Trophoblast cell (in vitro differentiated cells and primary cell): ENCODE measurements around the gene TRIM22. TPM values are rescaled to one million over a fixed set of nuclear protein-coding genes. Genes with fewer than 3 reads are reported as not detected.

Experiments
- DNase-seq, 2 donors: peaks; one replicate each; pipeline ENCODE4 v3.0.0-alpha.2; 2016
- H2AFZ ChIP-seq: 2 replicates; pipeline ENCODE4 v1.6.1; 2013; ENCODE audit warnings: low read length, moderate library complexity, mild to moderate bottlenecking; ENCODE audit not compliant: insufficient read depth, poor library complexity
- H2AK5ac ChIP-seq: 2 replicates; pipeline ENCODE4 v1.6.1; 2013; ENCODE audit warnings: mild to moderate bottlenecking, low read length
- H2BK120ac ChIP-seq: 2 replicates; pipeline ENCODE4 v1.6.1; 2013; ENCODE audit warnings: low read length, mild to moderate bottlenecking, moderate library complexity; ENCODE audit not compliant: insufficient read depth, poor library complexity
- H2BK12ac ChIP-seq: 2 replicates; pipeline ENCODE4 v1.6.1; 2013; ENCODE audit warnings: mild to moderate bottlenecking, low read length, moderate library complexity
- H2BK5ac ChIP-seq: 2 replicates; pipeline ENCODE4 v1.6.1; 2013; ENCODE audit warnings: low read length, low read depth, moderate library complexity, mild to moderate bottlenecking; ENCODE audit not compliant: poor library complexity
- H3K14ac ChIP-seq: 2 replicates; pipeline ENCODE4 v1.6.1; 2013; ENCODE audit warnings: mild to moderate bottlenecking, low read length
- H3K18ac ChIP-seq: 2 replicates; pipeline ENCODE4 v1.6.1; 2013; ENCODE audit warnings: mild to moderate bottlenecking, low read length
- H3K23ac ChIP-seq: 2 replicates; pipeline ENCODE4 v1.6.1; 2013; ENCODE audit warnings: low read length
- H3K27ac ChIP-seq: 2 replicates; pipeline ENCODE4 v1.5.1; 2013; ENCODE audit warnings: low read depth, mild to moderate bottlenecking, inconsistent platforms, low read length, moderate library complexity
- H3K27me3 ChIP-seq: 2 replicates; pipeline ENCODE4 v1.6.1; 2013; ENCODE audit warnings: inconsistent platforms, mild to moderate bottlenecking, low read length, moderate library complexity; ENCODE audit not compliant: insufficient read depth
- H3K36me3 ChIP-seq, 2 experiments: 1 replicate in 1 of 2; 2 replicates in 1 of 2; pipeline ENCODE4 v1.6.1; 2013; ENCODE audit warnings: low read length in 2 of 2, mild to moderate bottlenecking in 2 of 2, moderate library complexity in 1 of 2; ENCODE audit not compliant: insufficient read depth in 2 of 2, control insufficient read depth in 1 of 2
- H3K4ac ChIP-seq: 2 replicates; pipeline ENCODE4 v1.6.1; 2013; ENCODE audit warnings: low read depth, mild to moderate bottlenecking, low read length, moderate library complexity
- H3K4me1 ChIP-seq, 2 experiments: 1 replicate in 1 of 2; 2 replicates in 1 of 2; pipeline ENCODE4 v1.6.1; 2013; ENCODE audit warnings: low read length in 2 of 2, mild to moderate bottlenecking in 2 of 2, moderate library complexity in 1 of 2; ENCODE audit not compliant: insufficient read depth in 2 of 2, control insufficient read depth in 1 of 2
- H3K4me2 ChIP-seq: 2 replicates; pipeline ENCODE4 v1.6.1; 2013; ENCODE audit warnings: inconsistent platforms, mild to moderate bottlenecking, low read length, moderate library complexity
- H3K4me3 ChIP-seq: 2 replicates; pipeline ENCODE4 v1.5.1; 2013; ENCODE audit warnings: mild to moderate bottlenecking, low read depth, low read length, inconsistent platforms
- H3K79me1 ChIP-seq: one replicate; pipeline ENCODE4 v1.6.1; 2013; ENCODE audit warnings: low read length
- H3K79me2 ChIP-seq: 2 replicates; pipeline ENCODE4 v1.6.1; 2013; ENCODE audit warnings: low read length, mild to moderate bottlenecking; ENCODE audit not compliant: control insufficient read depth, insufficient read depth, poor library complexity
- H3K9ac ChIP-seq: 2 replicates; pipeline ENCODE4 v1.6.1; 2013; ENCODE audit warnings: mild to moderate bottlenecking, low read length
- H3K9me3 ChIP-seq: 2 replicates; pipeline ENCODE4 v1.6.1; 2013; ENCODE audit warnings: low read depth, mild to moderate bottlenecking, control low read depth, inconsistent platforms, low read length; ENCODE audit not compliant: insufficient read depth
- H4K12ac ChIP-seq: 2 replicates; pipeline ENCODE4 v1.6.1; 2013; ENCODE audit warnings: low read depth, mild to moderate bottlenecking, low read length, moderate library complexity
- H4K8ac ChIP-seq: 2 replicates; pipeline ENCODE4 v1.6.1; 2013; ENCODE audit warnings: low read depth, mild to moderate bottlenecking, low read length, moderate library complexity
- H4K91ac ChIP-seq: one replicate; pipeline ENCODE4 v1.6.1; 2013; ENCODE audit warnings: low read depth, mild to moderate bottlenecking, low read length, moderate library complexity
- WGBS: extraction: QIAGEN DNeasy Blood & Tissue Kit; methylation state at CpG from one replicate; pipeline ENCODE4 v1.1.7; 2013; ENCODE audit warnings: missing lambda C conversion rate; ENCODE audit not compliant: insufficient read length, insufficient coverage; ENCODE audit errors: extremely low coverage; 5-methylcytosine and 5-hydroxymethylcytosine counted together
- polyA plus RNA-seq: library from polyadenylated mRNA; stranded (reverse); fragments of 200-250 nt; gene quantifications from 2 replicates; pipeline ENCODE4 v1.2.3, GENCODE V29; 2013

Gene TRIM22, protein sequence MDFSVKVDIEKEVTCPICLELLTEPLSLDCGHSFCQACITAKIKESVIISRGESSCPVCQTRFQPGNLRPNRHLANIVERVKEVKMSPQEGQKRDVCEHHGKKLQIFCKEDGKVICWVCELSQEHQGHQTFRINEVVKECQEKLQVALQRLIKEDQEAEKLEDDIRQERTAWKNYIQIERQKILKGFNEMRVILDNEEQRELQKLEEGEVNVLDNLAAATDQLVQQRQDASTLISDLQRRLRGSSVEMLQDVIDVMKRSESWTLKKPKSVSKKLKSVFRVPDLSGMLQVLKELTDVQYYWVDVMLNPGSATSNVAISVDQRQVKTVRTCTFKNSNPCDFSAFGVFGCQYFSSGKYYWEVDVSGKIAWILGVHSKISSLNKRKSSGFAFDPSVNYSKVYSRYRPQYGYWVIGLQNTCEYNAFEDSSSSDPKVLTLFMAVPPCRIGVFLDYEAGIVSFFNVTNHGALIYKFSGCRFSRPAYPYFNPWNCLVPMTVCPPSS
- 2.1 and 2.4 TPM in 2 replicates for polyA plus RNA-seq

DNA sequence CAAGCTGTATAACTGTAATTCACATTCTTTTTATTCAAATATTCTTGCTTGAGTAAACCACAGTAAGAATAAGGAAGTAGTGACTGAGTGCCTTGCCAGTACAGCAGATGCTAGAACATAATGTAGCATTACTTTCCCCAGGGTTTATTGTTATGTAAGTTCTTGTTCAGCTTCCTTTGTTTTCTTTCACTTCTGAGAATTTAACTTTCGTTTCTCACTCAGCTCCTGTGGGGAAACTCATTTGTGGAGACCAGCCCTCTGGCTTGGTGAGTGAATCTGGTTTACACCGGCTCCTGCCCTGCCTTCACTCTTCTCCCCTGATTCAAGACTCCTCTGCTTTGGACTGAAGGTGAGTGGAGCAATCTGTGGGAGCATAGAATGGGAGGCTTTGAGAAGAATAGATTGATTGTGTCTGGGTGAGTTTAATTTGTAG is at the start of gene TRIM22:
Gene TRIM22 (plus strand): TSS at position 240 of the 433 bp plus-strand sequence. CDS start 6,443 bp downstream, outside the sequence.
- Histone ChIP-seq H3K23ac (no peak within 1 kb of the TSS), H2BK5ac (peak within 1 kb of the TSS; percentile 61), H3K4me3 (no peak within 1 kb of the TSS), H3K36me3 (no peaks in the 10 kb centered on the region), H3K27ac (no peak within 1 kb of the TSS), H4K91ac (peak within 1 kb of the TSS; percentile 66), H3K18ac (no peak within 1 kb of the TSS), H2BK12ac (no peak within 1 kb of the TSS), H2BK120ac (peak within 1 kb of the TSS; percentile 98), H2AFZ (no peak within 1 kb of the TSS), H3K4me2 (no peak within 1 kb of the TSS), H3K79me1 (peaks cover 14% of the 10 kb centered on the region), H3K27me3 (no peaks in the 10 kb centered on the region), H3K79me2 (no peaks in the 10 kb centered on the region), H3K4me1 (no peaks in the 10 kb centered on the region), H3K9ac (no peak within 1 kb of the TSS), H3K9me3 (no peaks in the 10 kb centered on the region), H3K4ac (no peak within 1 kb of the TSS), H4K12ac (no peak within 1 kb of the TSS), H2AK5ac (no peak within 1 kb of the TSS), H3K14ac (no peak within 1 kb of the TSS), H4K8ac (peak within 1 kb of the TSS; percentile 16)
- WGBS, result no CpG with 5 or more reads among the region's 2 CpGs
- DNase-seq, result peak in 1 of 2 donors; percentile 44

DNA sequence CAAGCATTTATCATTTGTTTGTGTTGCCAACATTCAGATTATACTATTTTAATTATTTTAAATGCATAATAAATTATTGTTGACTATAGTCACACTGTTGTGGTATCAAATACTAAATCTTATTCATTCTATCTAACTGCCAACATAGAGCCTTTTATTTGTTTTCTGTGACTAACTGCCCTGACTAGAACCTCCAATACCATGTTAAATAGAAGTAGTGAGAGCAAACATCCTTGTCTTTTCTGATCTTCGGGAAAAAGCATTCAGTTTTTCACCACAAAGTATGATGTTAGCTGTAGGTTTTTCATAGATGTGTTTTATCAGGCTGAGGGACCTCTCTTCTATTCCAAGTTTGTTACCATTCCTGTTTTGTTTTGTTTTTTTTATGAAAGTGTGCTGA is 49.6 kb upstream of the TRIM22 start:
- no peak overlapping the region for H2BK120ac ChIP-seq
- H3K23ac ChIP-seq, result no peak overlapping the region
- H4K12ac ChIP-seq, result no peak overlapping the region
- no peak overlapping the region for H3K4ac ChIP-seq
- no peak overlapping the region for H3K18ac ChIP-seq
- H3K4me3 ChIP-seq, result no peak overlapping the region
- H3K36me3 ChIP-seq, result no peaks in the 10 kb centered on the region
- no peak overlapping the region for H3K4me2 ChIP-seq
- no peak overlapping the region for H4K91ac ChIP-seq
- no peaks in the 10 kb centered on the region for H3K79me2 ChIP-seq
- H3K14ac ChIP-seq, result no peak overlapping the region
- no peaks in the 10 kb centered on the region for H3K4me1 ChIP-seq
- no peak overlapping the region for H3K9ac ChIP-seq
- H3K27ac ChIP-seq, result no peak overlapping the region
- no peak overlapping the region for H2AK5ac ChIP-seq
- H2BK12ac ChIP-seq, result no peak overlapping the region
- H3K79me1 ChIP-seq, result no peaks in the 10 kb centered on the region
- no peaks in the 10 kb centered on the region for H3K9me3 ChIP-seq
- no peaks in the 10 kb centered on the region for H3K27me3 ChIP-seq
- no CpG with 5 or more reads among the region's 1 CpG for WGBS
- DNase-seq, result no peak
- no peak overlapping the region for H2BK5ac ChIP-seq
- H2AFZ ChIP-seq, result no peak overlapping the region
- H4K8ac ChIP-seq, result no peak overlapping the region

DNA sequence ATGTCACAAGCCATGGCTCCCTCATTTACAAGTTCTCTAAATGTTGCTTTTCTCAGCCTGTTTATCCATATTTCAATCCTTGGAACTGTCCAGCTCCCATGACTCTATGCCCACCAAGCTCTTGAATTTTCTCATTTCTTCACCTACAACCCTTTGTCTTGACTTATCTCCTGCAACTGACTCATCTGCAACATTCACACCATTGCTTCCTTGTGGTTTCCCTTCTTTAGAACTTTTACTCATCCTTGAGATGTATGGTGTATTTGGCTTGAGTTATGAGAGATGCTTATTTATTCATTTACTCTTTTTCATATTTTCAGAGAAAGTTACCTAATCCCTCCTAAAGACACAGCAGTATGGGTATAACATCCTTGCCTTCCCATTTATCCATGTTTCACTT is 46.0 kb upstream of the TRIM22 start:
- H3K27me3 ChIP-seq, result no peaks in the 10 kb centered on the region
- no peak overlapping the region for H3K27ac ChIP-seq
- H4K91ac ChIP-seq, result no peak overlapping the region
- no peak overlapping the region for H2AK5ac ChIP-seq
- H3K79me1 ChIP-seq, result no peaks in the 10 kb centered on the region
- no peaks in the 10 kb centered on the region for H3K4me1 ChIP-seq
- H2AFZ ChIP-seq, result no peak overlapping the region
- H2BK12ac ChIP-seq, result no peak overlapping the region
- H3K9ac ChIP-seq, result no peak overlapping the region
- no peak for DNase-seq
- no peaks in the 10 kb centered on the region for H3K9me3 ChIP-seq
- H2BK5ac ChIP-seq, result no peak overlapping the region
- no peaks in the 10 kb centered on the region for H3K36me3 ChIP-seq
- no peak overlapping the region for H2BK120ac ChIP-seq
- H4K8ac ChIP-seq, result no peak overlapping the region
- no peak overlapping the region for H4K12ac ChIP-seq
- H3K23ac ChIP-seq, result no peak overlapping the region
- no peak overlapping the region for H3K4ac ChIP-seq
- H3K18ac ChIP-seq, result no peak overlapping the region
- H3K79me2 ChIP-seq, result no peaks in the 10 kb centered on the region
- H3K4me2 ChIP-seq, result no peak overlapping the region
- no peak overlapping the region for H3K14ac ChIP-seq
- no peak overlapping the region for H3K4me3 ChIP-seq

DNA sequence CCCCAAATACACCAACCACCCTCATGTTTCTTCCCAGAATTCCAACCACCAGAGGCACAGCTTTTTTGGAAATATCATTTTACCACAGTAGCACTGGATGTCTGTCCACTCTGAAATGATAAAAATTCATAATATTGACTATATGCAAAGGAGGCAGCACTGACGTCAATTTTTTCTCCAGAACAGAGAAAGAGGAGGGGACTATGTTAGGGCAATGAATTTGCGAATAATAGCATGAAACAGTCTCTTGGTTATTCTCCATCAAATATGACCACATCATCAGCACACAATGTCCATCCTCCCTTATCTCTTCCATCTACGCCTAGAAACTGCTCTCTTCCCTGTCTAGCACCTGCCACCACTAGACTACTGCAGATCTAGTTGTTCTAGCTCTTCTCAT is 43.5 kb upstream of the TRIM22 start:
- Histone ChIP-seq H2BK12ac (no peak overlapping the region), H3K4me2 (no peak overlapping the region), H2AK5ac (no peak overlapping the region), H4K91ac (no peak overlapping the region), H3K4me3 (no peak overlapping the region), H4K12ac (no peak overlapping the region), H3K4me1 (no peaks in the 10 kb centered on the region), H3K4ac (no peak overlapping the region), H3K18ac (no peak overlapping the region), H3K27ac (no peak overlapping the region), H3K79me1 (no peaks in the 10 kb centered on the region), H2BK5ac (no peak overlapping the region), H3K27me3 (no peaks in the 10 kb centered on the region), H3K9ac (no peak overlapping the region), H2BK120ac (no peak overlapping the region), H3K79me2 (no peaks in the 10 kb centered on the region), H3K36me3 (no peaks in the 10 kb centered on the region), H4K8ac (no peak overlapping the region), H3K14ac (no peak overlapping the region), H3K9me3 (no peaks in the 10 kb centered on the region), H3K23ac (no peak overlapping the region), H2AFZ (no peak overlapping the region)
- peak in 1 of 2 donors; percentile 41 for DNase-seq
- no CpG with 5 or more reads among the region's 3 CpGs for WGBS
